GM19467 (cell line): ENCODE results near the gene ATP8A2.

Experiments used
- ATAC-seq: cut with Tn5 transposase; IDR thresholded peaks from one replicate; pipeline ENCODE4 v1.9.1; 2021; ENCODE audit warnings: mild to moderate bottlenecking, moderate library complexity; ENCODE audit not compliant: unreplicated experiment

ATP8A2 gene

DNA sequence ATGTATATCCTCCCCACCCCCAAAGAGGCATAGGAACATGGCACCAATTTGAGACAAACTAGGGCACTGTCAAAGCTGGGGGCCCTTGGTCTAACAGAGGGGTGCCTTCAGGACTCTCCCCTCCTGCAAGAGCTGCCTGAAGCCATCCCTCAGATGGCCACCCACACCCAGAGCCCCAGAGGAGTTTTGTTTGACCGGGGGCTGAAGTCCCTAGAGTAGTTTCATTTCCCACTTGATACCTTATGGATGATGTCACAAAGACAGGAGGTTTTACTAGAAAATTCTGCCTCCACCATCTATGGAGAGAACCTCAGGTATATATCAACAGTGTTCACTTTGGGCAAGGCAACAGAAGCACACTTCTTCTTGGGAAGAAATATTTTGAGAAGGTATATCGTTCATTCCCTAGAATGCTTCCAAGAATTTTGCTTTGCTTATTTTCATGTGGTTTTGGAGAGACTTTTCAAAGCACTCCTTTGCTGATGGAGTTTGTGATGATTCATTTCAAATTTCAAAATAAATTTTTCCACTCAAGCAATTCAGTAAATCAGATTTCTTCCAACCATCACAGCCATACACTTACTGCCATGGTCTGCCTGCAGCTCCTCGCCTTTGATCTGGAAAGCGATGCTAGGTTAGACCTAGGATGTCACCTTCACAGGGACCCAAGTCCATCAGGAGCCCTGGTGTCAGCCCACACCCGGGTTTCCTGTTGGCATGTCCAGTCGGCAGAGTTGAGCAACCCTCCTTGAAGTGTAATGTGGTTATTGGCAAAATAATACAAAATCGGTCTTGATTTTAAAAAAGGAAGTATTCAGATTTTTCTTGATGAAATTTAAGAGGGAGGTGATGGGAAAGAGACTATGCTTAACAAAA is 473.0 kb downstream of the ATP8A2 start:
- ATAC-seq, result no peak

DNA sequence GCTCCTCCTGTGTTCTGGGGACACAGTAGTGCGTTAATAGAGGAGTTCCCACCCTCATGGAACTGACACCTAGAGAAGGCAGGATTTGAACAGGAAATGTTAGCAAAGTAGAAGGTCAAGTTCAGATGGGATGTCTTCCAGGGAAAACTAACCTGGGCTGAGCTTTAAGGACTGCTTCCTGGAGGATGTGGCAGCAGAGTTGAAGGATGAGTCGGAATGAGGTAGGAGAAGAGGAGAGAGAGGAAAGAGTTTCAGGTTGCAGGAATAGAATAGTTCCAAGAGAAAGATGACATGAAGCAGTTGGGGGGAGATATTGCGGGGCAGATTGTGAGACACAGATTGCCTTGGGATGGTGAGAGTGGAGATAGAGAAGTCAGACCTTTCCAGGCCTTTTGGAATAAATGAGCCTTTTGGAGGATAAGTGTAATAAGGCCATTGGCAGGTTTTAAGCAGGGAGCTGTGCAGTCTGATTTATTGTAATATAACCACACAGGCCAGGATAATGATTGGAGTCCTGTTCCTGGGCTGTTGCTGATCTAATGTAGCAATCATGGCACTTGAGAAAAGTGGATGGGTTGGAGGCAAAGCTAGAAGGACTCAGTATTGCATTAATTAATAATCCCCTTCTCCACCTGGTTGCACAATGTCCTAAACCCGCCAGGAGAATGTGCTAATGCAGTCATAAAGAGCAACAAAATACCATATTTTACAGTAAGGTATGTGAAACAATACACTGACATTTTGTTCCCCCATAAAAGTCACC is 474.6 kb downstream of the ATP8A2 start:
- ATAC-seq, result no peak

DNA sequence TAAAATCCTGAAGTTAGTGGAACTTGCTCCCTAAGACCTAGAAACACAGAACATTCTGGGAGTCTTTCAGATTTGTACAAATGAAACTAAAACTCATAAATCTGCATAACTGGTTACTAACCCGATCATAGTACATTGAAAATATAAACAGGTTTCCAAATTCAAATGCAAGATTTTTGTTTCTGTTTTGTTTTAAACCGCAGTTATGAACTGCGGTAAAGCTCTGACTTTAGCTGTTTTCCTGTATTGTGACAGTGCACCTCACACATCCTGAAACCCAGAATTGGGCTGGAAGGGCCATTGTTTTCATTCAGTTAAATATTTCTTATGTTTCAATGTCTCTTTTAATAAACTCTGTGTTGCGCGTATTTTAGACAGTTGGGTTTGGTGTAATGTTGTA is 475.4 kb downstream of the ATP8A2 start:
- peak; percentile 77 for ATAC-seq

DNA sequence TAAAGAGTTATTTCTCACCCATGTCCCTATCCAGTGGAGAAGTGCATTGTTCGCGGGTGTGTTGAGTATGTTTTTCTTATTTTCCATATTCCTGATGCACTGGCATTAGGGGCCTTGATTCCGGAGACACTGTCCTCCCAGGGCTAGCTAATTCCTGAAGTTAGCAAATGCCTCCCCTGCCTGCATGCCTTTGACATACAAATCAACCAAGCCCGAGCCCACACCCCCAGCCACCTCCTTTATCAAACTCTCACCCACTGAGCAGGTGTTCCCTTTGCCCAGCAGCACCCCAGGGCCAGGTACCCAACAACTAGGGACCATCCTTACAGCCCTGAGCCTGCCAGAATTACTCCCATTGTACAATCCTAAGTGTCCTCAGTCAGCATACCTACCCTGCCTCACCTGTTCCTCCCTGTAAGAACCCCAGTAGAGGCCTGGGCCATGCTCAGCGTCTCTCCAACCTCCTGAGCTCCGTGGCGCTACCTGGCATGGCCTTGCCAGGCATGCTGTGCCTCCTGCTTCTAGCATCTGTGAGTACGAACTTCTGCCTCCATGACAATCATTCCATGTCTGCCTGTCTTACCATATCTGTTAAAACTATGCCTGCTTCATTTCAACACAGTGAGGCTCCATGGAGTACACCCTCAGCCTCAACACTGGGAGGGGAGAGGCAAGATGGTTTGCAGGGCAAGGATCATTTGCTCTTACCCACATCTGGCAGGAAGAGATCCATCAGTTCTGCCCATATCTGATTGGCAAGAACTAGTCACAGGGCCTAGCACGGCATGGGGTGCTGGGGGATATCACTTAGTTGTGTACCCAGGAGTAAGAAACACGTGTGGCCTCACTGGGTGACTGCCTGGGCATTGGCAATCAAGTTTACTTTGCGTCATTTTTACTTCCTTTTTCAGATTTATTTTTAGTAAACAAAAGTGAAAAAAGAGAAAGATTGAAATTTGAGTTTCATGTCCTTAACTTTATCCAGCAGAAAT is 476.2 kb downstream of the ATP8A2 start:
- ATAC-seq, result no peak

DNA sequence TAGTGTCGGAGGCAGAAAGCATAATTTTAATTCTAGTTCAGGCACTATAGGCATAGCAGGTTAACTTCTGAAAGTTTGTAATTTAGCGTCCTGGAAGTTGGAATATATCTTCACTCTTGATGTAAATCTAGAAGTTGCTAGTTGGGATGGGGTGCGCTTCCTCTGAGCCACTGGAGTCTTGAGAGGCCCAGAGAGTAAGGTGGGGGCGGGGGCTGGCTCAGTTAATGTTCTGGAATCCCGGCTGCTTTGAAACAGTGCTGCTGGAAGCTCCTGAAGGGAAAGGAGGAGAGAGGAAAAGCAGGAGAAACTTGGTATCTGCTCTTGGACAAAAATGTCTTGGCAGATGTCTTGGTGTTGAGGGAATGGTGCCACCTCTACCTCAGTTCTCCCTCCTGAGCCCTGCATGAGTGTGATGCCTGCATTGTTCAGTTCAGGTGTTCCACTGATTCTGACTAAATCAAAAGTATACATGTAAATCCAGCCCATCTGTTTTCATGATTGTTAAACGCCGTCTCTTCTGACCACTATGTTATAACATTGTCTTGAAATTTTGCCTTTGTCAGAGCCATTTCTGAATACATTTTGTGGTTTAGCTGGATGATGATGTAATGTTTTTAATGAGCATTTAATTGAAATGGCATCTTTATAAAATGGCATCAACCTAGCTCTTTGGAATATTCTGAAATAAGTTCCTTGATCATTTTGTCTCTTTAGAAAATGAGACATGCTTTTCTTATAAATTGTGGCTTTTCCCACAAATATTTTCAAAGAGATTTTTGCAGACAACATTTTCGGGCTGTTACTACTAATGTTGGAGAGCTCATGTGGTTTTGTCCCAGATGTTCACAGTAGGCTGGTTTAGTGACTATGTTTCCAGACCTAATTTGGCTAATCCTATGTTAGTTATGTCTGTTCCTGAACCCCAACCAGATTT is 477.3 kb downstream of the ATP8A2 start:
- ATAC-seq, result no peak

DNA sequence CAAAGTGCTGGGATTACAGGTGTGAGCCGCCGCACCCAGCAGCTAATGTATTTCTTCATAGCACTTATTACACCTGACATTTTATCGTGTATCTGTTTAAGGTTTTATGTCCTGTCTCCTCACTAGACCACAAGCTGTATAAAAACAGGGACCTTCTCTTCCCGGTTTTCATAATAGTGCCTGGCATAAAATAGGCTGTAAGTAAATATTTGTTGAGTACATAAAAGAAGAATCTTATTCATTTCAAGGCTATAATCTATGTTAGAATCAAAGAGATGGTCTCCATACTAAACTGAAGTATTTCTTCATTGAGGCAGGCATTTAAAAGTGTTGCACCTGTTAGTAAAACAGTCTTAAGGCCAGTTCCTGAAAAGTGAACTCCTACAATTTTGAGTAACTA is 486.1 kb downstream of the ATP8A2 start:
- ATAC-seq, result no peak

DNA sequence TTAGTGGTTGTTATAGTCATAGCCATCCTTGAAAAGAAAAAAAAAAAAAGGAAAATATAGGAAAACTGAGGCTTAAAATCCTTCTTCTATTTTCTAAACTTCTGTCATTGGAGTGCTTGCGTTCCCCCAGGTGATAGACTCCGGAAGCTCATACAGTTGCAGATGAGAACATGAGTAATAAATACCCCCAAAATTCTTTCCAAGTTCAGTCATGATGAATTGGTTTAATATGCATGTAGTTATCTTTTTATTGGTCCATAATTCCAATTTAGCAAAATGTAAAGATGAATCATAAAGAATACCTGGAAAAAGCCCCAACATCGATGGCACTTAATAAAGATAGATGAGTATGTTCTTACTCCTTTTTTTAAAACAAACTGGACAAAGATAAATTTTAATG is 487.8 kb downstream of the ATP8A2 start:
- ATAC-seq, result no peak

DNA sequence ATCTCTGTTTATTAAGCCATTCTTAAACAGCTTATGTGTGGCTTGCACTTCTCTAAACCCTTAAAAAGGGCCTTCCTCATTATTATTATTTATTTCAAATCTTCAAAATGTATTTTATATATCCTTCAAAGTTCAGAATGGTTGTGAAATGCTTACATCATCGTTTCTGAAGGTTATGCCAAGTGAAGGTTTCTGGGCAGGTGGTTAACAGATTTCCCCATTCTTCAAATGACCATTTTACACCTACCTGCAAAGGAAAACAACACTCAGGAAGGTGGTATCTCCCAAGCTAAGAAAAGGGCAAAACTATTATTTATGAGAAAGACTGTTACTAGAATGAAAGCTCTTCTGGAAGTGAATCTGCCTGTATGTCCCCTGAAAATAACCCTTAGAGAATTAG is 488.5 kb downstream of the ATP8A2 start:
- ATAC-seq, result no peak

DNA sequence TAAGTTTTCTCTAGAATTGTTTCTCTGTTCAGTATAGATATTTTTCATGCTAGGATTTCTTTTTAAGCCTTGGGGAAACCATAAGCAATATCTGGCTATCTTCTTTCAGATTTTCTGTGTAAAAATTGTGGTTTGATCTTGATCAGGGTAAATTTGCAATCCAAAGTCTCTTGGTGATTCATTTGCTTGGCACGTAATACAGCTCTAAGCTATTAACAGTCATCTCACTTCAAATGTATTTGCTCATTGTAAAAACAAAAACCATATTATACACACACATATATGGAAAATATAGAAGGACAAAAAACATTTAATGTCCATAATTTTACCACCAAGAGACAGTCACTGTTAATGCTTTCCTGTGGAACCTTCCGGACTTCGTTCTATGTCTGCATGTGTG is 489.1 kb downstream of the ATP8A2 start:
- no peak for ATAC-seq

DNA sequence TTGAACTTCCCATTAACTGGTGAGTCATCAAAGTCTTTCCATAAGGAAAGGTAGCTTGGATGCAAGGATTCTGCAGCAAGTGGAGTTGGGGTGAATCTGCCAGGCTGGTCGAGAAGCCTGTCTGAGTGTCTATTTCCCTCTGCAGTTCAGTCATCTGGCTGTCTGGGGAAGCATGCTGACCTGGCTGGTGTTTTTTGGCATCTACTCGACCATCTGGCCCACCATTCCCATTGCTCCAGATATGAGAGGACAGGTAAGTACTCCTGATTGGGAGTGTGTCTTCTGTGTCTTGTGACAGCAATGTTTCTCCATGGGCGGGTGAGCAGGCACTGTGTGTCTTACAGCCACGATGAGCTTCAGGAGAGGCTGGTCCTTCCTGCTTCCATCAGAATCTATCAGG is 490.4 kb downstream of the ATP8A2 start:
- no peak for ATAC-seq

DNA sequence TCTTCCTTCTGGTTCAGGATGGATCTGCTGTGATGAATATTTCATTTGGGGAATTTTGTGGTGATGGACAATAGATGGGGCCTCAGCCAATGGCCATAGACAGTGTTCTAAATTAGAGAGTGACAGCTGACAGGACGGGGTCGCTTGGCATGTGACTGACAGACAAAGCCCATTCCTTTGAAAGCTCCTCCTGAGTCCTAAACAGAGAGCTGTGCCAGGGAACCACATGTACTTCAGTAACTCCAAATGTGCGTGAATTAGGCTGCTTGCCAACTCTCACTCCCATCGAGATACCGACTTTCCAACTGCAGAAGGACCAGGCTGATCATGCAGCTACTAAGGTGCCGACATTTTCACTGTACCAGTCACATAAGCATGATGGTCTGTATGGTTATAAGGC is 492.3 kb downstream of the ATP8A2 start:
- ATAC-seq, result no peak

DNA sequence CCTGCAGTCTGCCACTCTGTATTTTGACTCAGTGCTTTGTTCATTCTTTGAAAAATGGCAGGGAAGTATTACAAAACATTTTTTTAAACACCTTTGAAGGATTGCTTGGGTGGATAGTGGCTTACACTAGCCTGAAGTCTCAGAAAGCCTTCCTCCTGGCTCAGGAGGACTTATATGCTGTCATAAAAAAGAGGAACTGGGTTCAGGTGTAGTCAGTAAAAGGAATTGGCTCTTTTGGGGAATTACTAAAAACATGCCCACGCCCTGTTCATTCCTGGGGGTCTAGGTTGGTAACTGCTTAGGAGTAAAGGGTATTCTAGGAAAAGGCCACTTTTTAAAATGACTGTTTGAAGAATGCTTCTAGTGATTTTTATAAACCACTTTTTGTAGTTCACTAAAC is 493.2 kb downstream of the ATP8A2 start:
- no peak for ATAC-seq

DNA sequence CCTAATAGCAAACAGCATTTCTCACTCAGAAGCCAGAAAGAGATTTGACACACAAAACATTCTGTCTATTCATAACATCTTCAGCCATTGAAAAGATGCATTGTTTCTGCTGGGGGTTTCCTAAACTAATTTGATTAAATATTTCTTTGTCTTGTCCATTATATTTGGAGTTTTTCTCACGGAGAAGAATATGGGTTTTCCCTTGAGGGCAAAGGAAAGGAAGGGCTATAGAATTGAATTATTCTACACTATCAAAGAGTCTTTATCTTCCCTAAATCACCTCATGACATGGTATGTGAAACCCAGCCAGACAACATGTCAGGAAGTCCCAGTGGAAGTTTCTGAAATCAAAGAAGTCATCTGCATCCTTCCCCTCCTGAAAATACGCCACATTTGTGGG is 493.6 kb downstream of the ATP8A2 start:
- ATAC-seq, result no peak

DNA sequence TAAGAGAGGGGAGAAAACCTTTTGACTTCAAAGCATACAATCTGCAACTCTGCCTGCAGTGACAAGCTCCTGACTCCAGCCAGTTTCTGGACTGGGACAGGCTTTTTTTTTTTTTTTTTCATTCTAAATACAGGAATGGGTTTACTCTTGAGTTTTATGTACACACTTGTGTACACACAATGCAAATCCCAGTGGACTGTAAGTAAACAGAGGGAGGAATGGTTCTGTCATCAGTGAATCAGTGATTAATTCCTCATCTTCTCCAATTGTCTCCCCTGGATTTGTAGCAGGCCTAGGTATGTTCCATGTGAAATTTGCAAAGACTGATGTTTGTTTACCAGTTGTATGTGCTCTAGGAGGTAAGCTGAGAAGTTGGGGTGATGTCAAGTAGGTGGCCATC is 495.3 kb downstream of the ATP8A2 start:
- no peak for ATAC-seq

DNA sequence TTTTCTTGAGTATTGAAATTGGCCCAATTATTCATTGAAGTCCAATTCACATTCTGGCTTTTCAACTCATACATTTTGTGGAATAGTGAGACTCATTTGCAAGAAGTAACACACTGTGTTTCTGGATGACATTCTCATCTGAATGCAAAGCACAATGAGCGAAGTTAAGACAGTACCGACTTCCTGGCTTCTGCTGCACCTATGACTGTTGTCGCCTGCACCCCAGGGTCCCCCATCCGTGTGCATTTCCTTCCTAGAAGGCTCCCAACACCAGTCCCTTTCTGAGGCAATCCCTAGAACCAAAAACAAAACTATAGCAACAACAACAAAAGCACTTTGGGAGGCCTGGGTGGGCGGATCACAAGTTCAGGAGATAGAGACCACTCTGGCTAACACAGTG is 496.7 kb downstream of the ATP8A2 start:
- ATAC-seq, result no peak

DNA sequence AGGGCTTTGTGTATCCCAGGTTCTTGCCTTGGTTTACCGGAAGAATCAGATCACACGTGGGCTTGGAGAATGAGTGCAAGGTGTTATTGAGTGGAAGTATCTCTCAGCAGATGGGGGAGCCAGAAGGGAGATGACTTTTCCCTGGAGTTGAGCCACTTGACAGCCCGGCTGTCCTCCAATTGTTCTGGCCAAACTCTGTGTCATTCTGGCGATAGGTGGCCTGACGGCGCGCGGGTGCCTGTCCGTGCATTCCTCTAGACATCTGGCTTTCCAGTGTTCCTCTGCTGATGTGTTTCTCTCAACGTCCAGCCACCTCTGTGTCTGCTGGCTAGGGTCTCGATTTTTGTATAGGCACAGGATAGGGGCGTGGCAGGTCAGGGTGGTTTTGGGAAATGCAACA is 498.2 kb downstream of the ATP8A2 start:
- ATAC-seq, result no peak

DNA sequence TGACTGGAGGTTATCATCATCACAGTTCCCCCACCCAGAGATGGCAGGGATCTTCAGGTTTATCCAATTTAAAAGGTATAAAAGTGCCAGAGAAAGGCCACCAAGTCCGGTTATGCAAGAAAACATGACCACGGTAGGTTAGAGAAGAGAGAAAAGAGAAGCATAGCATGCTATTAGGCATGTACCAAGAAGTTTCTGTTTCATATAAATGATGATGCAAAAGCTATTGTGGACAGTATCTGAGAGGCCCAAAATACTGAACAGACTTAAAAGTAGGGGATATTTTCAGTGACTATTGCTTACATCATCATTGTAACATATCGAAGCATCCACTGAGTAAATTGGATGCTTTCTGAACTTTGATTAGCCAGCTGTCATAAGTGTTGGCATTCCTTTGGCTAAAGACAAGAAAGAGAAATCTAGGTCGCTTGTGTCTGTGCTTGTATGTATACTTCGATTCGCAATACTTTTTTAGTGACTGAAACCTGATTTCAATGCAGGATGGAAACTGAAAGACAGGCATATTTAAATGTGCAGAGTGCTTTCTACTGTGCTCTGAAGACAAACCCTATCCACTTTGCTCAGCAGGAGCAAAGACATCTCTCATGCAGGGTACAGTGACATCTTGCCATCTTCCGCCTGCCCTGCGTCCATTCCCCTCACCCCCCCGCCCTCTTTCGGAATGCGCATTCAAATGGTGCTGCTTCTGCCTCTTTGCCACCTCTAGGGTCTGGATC is 499.8 kb downstream of the ATP8A2 start:
- ATAC-seq, result no peak

DNA sequence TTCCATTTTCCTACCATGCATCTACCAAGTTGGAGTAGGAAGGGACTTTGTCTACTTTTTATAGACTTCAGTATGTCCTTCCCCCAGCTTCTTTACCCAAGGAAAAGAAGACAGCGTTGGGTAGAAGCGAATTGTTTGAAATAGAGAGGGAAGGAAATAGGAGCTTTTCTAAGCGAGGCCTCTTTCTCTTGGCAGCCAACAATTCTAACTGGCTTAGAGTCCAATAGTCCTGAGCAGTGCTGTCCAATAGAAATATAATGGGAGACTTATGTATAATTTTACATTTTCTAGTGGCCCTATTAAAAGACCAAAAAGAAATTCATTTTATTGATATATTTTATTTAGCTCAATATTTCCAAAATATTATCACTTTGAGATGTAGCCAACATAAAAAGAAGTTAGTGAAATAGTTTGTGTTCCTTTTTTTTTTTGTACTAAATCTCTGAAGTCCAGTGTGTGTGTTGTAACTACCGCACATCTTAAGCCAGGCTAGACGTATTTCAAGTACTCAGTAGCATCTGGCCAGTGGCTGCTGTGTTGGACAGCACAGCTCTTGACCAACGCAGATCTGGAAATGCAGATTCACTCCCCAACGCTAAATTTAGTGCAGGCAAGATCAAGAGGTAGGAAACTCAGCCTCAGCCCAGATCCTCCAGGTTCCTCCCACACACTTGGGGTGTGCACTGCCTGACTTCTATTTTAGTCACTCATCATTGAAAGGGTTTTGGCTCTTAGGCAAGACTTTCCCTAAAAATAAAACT is 500.9 kb downstream of the ATP8A2 start:
- ATAC-seq, result no peak

DNA sequence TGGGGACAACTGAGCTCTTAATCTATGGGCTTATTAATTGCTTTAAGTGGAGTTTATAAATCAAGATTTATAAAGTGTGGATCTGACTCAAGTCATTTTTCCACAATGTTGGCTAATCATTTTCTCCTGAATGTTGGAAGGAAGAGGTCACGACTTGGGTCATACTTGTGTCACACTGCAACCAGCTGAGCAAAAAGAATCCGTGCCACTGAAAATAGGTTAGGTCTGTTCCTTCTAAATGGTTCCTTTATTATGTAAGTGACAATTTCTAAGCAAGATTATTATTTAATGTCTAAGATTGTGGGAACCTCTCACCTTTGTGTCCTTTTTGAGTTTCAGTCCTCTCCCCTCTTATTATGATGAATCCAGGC is 501.5 kb downstream of the ATP8A2 start:
- no peak for ATAC-seq
